Endothelial cell of umbilical vein (primary cell): ENCODE measurements around the gene EDC3. TPM values are rescaled to one million over a fixed set of nuclear protein-coding genes. Genes with fewer than 3 reads are reported as not detected.

Experiments
- BruUV-seq: library from RNA; stranded (reverse); fragments of 400-500 nt; replicated peaks from 2 replicates; lab custom pipeline; 2021; lab: Mats Ljungman, UMichigan
- CTCF ChIA-PET: fragments of 300-600, 350-600 bp; sonication (Branson Sonifier 250); formaldehyde crosslinking; loops from one replicate; lab custom pipeline; 2021; ENCODE audit warnings: antibody characterized with exemption, inconsistent platforms; lab: Charles Lee
- POLR2A ChIA-PET: fragments of 300-600, 350-600 bp; sonication (Branson Sonifier 250); formaldehyde crosslinking; loops from one replicate; lab custom pipeline; 2021; ENCODE audit warnings: antibody characterized with exemption, inconsistent platforms; lab: Charles Lee
- DNase-seq: peaks from one replicate; pipeline ENCODE4 v3.0.0-alpha.2; 2011; ENCODE audit warnings: low read depth, low spot score
- FAIRE-seq: peaks from 2 replicates; lab custom pipeline; 2011; peaks lifted over from hg19 to GRCh38; lab: Jason Lieb, UNC
- H2AFZ ChIP-seq: 2 replicates; pipeline ENCODE4 v1.6.0; 2012; ENCODE audit warnings: low read depth, low read length, control low read depth, inconsistent platforms
- H3K27ac ChIP-seq: 2 replicates; pipeline ENCODE4 v1.5.1; 2011; ENCODE audit warnings: low read depth, mild to moderate bottlenecking, control low read depth, low read length, moderate library complexity; ENCODE audit not compliant: insufficient read depth
- H3K27me3 ChIP-seq, 2 experiments: 2 replicates each; pipeline versions ENCODE4 v1.6.0 to v1.6.1; 2011; ENCODE audit warnings: low read length in 2 of 2, mixed read lengths in 1 of 2; ENCODE audit not compliant: control insufficient read depth in 2 of 2, insufficient read depth in 2 of 2
- H3K36me3 ChIP-seq, 2 experiments: 2 replicates in 1 of 2; 3 replicates in 1 of 2; pipeline ENCODE4 v1.5.1; 2011; ENCODE audit warnings: low read length in 2 of 2, mild to moderate bottlenecking in 1 of 2, moderate library complexity in 1 of 2; ENCODE audit not compliant: control insufficient read depth in 2 of 2, insufficient read depth in 2 of 2; ENCODE audit errors: extremely low read depth in 1 of 2
- H3K4me1 ChIP-seq: 3 replicates; pipeline ENCODE4 v1.5.1; 2011; ENCODE audit warnings: mild to moderate bottlenecking, low read length; ENCODE audit not compliant: control insufficient read depth, insufficient read depth; ENCODE audit errors: extremely low read depth
- H3K4me2 ChIP-seq: 2 replicates; pipeline ENCODE4 v1.6.1; 2011; ENCODE audit warnings: low read length, control low read depth, mixed read lengths; ENCODE audit not compliant: insufficient read depth
- H3K4me3 ChIP-seq, 3 experiments: fragments of 200-600 bp in 1 of 3; sonication (generic), shearing (Covaris generic) in 1 of 3; replicated peaks in 1 of 3; 2 replicates each; pipeline ENCODE4 v1.5.1; 2011 to 2016; ENCODE audit warnings: control low read depth in 3 of 3, low read length in 3 of 3, mild to moderate bottlenecking in 2 of 3, inconsistent platforms in 1 of 3, low read depth in 1 of 3, moderate library complexity in 1 of 3; ENCODE audit not compliant: insufficient read depth in 1 of 3
- H3K79me2 ChIP-seq: 2 replicates; pipeline ENCODE4 v1.6.0; 2012; ENCODE audit warnings: low read length, inconsistent platforms; ENCODE audit not compliant: control insufficient read depth, insufficient read depth
- H3K9ac ChIP-seq: replicated peaks from 2 replicates; pipeline ENCODE3; 2011; ENCODE audit warnings: low read length, control low read depth; ENCODE audit not compliant: insufficient read depth; ENCODE audit errors: extremely low read depth
- H3K9me1 ChIP-seq: replicated peaks from 3 replicates; pipeline ENCODE4 v1.6.0; 2011; ENCODE audit warnings: mild to moderate bottlenecking, low read length; ENCODE audit not compliant: control insufficient read depth, insufficient read depth; ENCODE audit errors: extremely low read depth
- H3K9me3 ChIP-seq: replicated peaks from 2 replicates; pipeline ENCODE4 v1.5.1; 2012; ENCODE audit warnings: low read length, inconsistent platforms; ENCODE audit not compliant: control insufficient read depth, insufficient read depth
- H4K20me1 ChIP-seq: replicated peaks from 2 replicates; pipeline ENCODE3; 2011; ENCODE audit warnings: mild to moderate bottlenecking, low read length; ENCODE audit not compliant: control insufficient read depth, insufficient read depth; ENCODE audit errors: extremely low read depth
- CTCF ChIP-seq, 2 donors: IDR thresholded peaks; 1 replicate in 1 of 2; 2 replicates in 1 of 2; pipeline ENCODE4 v1.5.1; 2011; ENCODE audit warnings: low read length in 2 of 2, mild to moderate bottlenecking in 2 of 2, moderate library complexity in 2 of 2, control low read depth in 1 of 2, inconsistent platforms in 1 of 2, low read depth in 1 of 2; ENCODE audit not compliant: insufficient read depth in 1 of 2; ENCODE audit errors: extremely low read depth in 1 of 2
- EZH2 ChIP-seq: IDR thresholded peaks from 2 replicates; pipeline ENCODE4 v1.6.1; 2012; ENCODE audit warnings: borderline replicate concordance, low read depth, mild to moderate bottlenecking, moderate library complexity, low read length, inconsistent platforms; ENCODE audit not compliant: severe bottlenecking
- FOS ChIP-seq: IDR thresholded peaks from 2 replicates; pipeline ENCODE4 v1.6.1; 2011; ENCODE audit warnings: mild to moderate bottlenecking, low read length, moderate library complexity, borderline replicate concordance; ENCODE audit not compliant: insufficient read depth
- GATA2 ChIP-seq: IDR thresholded peaks from 2 replicates; pipeline ENCODE4 v1.7.0; 2011; ENCODE audit warnings: low read depth, mild to moderate bottlenecking, moderate library complexity, mixed read lengths, low read length; ENCODE audit not compliant: insufficient read length, insufficient read depth
- JUN ChIP-seq: IDR thresholded peaks from 2 replicates; pipeline ENCODE4 v1.6.1; 2011; ENCODE audit warnings: borderline replicate concordance, low read depth; ENCODE audit not compliant: insufficient read length, insufficient read depth
- MAX ChIP-seq: IDR thresholded peaks from 2 replicates; pipeline ENCODE4 v1.6.1; 2011; ENCODE audit not compliant: insufficient read depth, insufficient read length
- MYC ChIP-seq: IDR thresholded peaks from one replicate; pipeline ENCODE4 v1.6.1; 2011; ENCODE audit warnings: mild to moderate bottlenecking, low read depth, low read length
- POLR2A ChIP-seq: IDR thresholded peaks from 2 replicates; pipeline ENCODE4 v1.6.1; 2012; ENCODE audit warnings: low read depth, mild to moderate bottlenecking, control low read depth, low read length
- dilution Hi-C: fragments of 300-500 bp; cut with MboI; formaldehyde crosslinking; loops from one replicate; pipeline ENCODE4 v1.15.0; 2019; ENCODE audit warnings: low sequenced_read_pairs; ENCODE audit not compliant: extremely low pct_ligation_motif_present
- intact Hi-C: fragments of 100-400 bp; cut with micrococcal nuclease; formaldehyde crosslinking; loops from one replicate; pipeline ENCODE4 v1.10.0; 2022
- polyA plus RNA-seq, 4 experiments: library from polyadenylated mRNA; depleted of rRNA in 3 of 4; stranded (reverse) in 3 of 4; unstranded in 1 of 4; fragments of >200 nt; gene quantifications; 2 replicates each; pipeline versions ENCODE4 v1.2.1 to v1.2.3, GENCODE V29; 2011 to 2012; ENCODE audit warnings: missing spikeins in 1 of 4
- total RNA-seq: library from RNA; stranded (reverse); gene quantifications from 2 replicates; pipeline ENCODE4 v1.2.3, GENCODE V29; 2021

The EDC3 gene
- total and polyA plus RNA-seq, 2 donors (not counting 3 experiments of a cell fraction or from before 2014, with no cell fraction given) = 55.9 to 56.5 TPM

- peaks cover 3 to 8% of the 10 kb centered on the region in 2 experiments for H3K27me3 ChIP-seq
- dilution Hi-C loops = no loop called here
- CTCF ChIA-PET = interaction anchor here (0.7 kb wide), 1 partner anchor 99 kb away, joined by 3 read pairs; no protein-coding TSS in a partner anchor
These were observed 37.4 kb upstream of the EDC3 start for GRCh38 chr15:74733269-74733668.

More at GRCh38 chr15:74733269-74733668, 37.4 kb upstream of the EDC3 start:
- Histone ChIP-seq H3K9ac (no peak overlapping the region), H3K4me1 (no peaks in the 10 kb centered on the region), H3K9me1 (no peaks in the 10 kb centered on the region), H3K36me3 (no peaks in the 10 kb centered on the region), H3K9me3 (no peaks in the 10 kb centered on the region), H3K4me2 (no peak overlapping the region), H3K4me3 (no peak overlapping the region), H4K20me1 (no peaks in the 10 kb centered on the region), H2AFZ (no peak overlapping the region), H3K27ac (no peak overlapping the region), H3K79me2 (no peaks in the 10 kb centered on the region)
- POLR2A ChIA-PET = no interaction called here
- intact Hi-C loops = no loop called here
- DNase-seq (no peak), FAIRE-seq (no peak)
- BruUV-seq = no TSS peak
- no peak for TF ChIP-seq GATA2
- TF ChIP-seq EZH2 = no peak
- no peak for TF ChIP-seq FOS
- TF ChIP-seq POLR2A = no peak
- no peak for TF ChIP-seq MAX
- TF ChIP-seq JUN = no peak
- no peak for TF ChIP-seq CTCF (IDR thresholded peaks at IDR 0.05; ENCODE audit: extremely low read depth in 1 of 2, insufficient read depth in 1 of 2, low read depth in 1 of 2, low read length in 2 of 2)
- TF ChIP-seq MYC = no peak
